Measurements from ENCODE around the gene GPC3. TPM values are rescaled to one million over a fixed set of nuclear protein-coding genes. Genes with fewer than 3 reads are reported as not detected.
A peak's percentile ranks its signal among the peaks of the same experiment; 100 is the strongest.

GPC3 gene
- total RNA-seq, 1 donor from 2014 or later: 4.2 TPM

GRCh38 chrX:133913658-133914388 is 71.6 kb downstream of the GPC3 start:
- Mint-ChIP-seq H3K9me3 (ENCODE audit: unreplicated experiment) (peaks cover 3% of the 10 kb centered on the region), H3K27ac (ENCODE audit: unreplicated experiment) (no peak overlapping the region), H3K36me3 (ENCODE audit: unreplicated experiment) (no peaks in the 10 kb centered on the region), H3K4me1 (ENCODE audit: low read depth, unreplicated experiment) (peaks cover 19% of the 10 kb centered on the region), H3K4me3 (ENCODE audit: unreplicated experiment) (no peak overlapping the region), H3K27me3 (ENCODE audit: unreplicated experiment) (peaks cover 1% of the 10 kb centered on the region)
- DNase-seq: no peak
- TF ChIP-seq CTCF (IDR thresholded peaks at IDR 0.05; ENCODE audit: partially characterized antibody, unreplicated experiment): no peak

GRCh38 chrX:133913009-133913408 is 72.4 kb downstream of the GPC3 start:
- Mint-ChIP-seq H3K27ac (ENCODE audit: unreplicated experiment) (peak overlapping the region; percentile 16), H3K4me1 (ENCODE audit: low read depth, unreplicated experiment) (peaks cover 21% of the 10 kb centered on the region), H3K4me3 (ENCODE audit: unreplicated experiment) (no peak overlapping the region), H3K27me3 (ENCODE audit: unreplicated experiment) (no peaks in the 10 kb centered on the region), H3K9me3 (ENCODE audit: unreplicated experiment) (peaks cover 3% of the 10 kb centered on the region), H3K36me3 (ENCODE audit: unreplicated experiment) (no peaks in the 10 kb centered on the region)
- TF ChIP-seq CTCF (IDR thresholded peaks at IDR 0.05; ENCODE audit: partially characterized antibody, unreplicated experiment): no peak
- no peak for DNase-seq

- Mint-ChIP-seq H3K27ac (ENCODE audit: unreplicated experiment) (peak overlapping the region; percentile 17), H3K4me3 (ENCODE audit: unreplicated experiment) (no peak overlapping the region), H3K4me1 (ENCODE audit: low read depth, unreplicated experiment) (peaks cover 21% of the 10 kb centered on the region)
Observed at GRCh38 chrX:133911825-133912495, 73.4 kb downstream of the GPC3 start.

GRCh38 chrX:133910539-133910938 is 74.9 kb downstream of the GPC3 start:
- Mint-ChIP-seq H3K27me3 (ENCODE audit: unreplicated experiment) (no peaks in the 10 kb centered on the region), H3K27ac (ENCODE audit: unreplicated experiment) (peak overlapping the region; percentile 78), H3K4me1 (ENCODE audit: low read depth, unreplicated experiment) (peaks cover 21% of the 10 kb centered on the region), H3K9me3 (ENCODE audit: unreplicated experiment) (peaks cover 3% of the 10 kb centered on the region), H3K4me3 (ENCODE audit: unreplicated experiment) (no peak overlapping the region), H3K36me3 (ENCODE audit: unreplicated experiment) (no peaks in the 10 kb centered on the region)
- no peak for TF ChIP-seq CTCF (IDR thresholded peaks at IDR 0.05; ENCODE audit: partially characterized antibody, unreplicated experiment)
- no peak for DNase-seq

More at GRCh38 chrX:133911825-133912495, 73.4 kb downstream of the GPC3 start:
- TF ChIP-seq CTCF (IDR thresholded peaks at IDR 0.05; ENCODE audit: partially characterized antibody, unreplicated experiment): no peak
- Mint-ChIP-seq H3K27me3 (ENCODE audit: unreplicated experiment) (no peaks in the 10 kb centered on the region), H3K36me3 (ENCODE audit: unreplicated experiment) (no peaks in the 10 kb centered on the region), H3K9me3 (ENCODE audit: unreplicated experiment) (peaks cover 3% of the 10 kb centered on the region)
- DNase-seq: peak; percentile 9

GRCh38 chrX:133909888-133910287 is 75.5 kb downstream of the GPC3 start:
- H3K36me3 Mint-ChIP-seq (ENCODE audit: unreplicated experiment): no peaks in the 10 kb centered on the region
- H3K27me3 Mint-ChIP-seq (ENCODE audit: unreplicated experiment): no peaks in the 10 kb centered on the region
- peaks cover 22% of the 10 kb centered on the region for H3K4me1 Mint-ChIP-seq (ENCODE audit: low read depth, unreplicated experiment)
- H3K27ac Mint-ChIP-seq (ENCODE audit: unreplicated experiment): no peak overlapping the region
- no peak for DNase-seq
- no peak overlapping the region for H3K4me3 Mint-ChIP-seq (ENCODE audit: unreplicated experiment)
- no peak for TF ChIP-seq CTCF (IDR thresholded peaks at IDR 0.05; ENCODE audit: partially characterized antibody, unreplicated experiment)
- H3K9me3 Mint-ChIP-seq (ENCODE audit: unreplicated experiment): peaks cover 3% of the 10 kb centered on the region

Measured in glutamatergic neuron (in vitro differentiated cells).